HCEC 1CT (cell line): ENCODE data around the gene REC114.

Experiments used
- DNase-seq: peaks from one replicate; pipeline ENCODE4 v3.0.0-alpha.2; 2017

Gene REC114

DNA sequence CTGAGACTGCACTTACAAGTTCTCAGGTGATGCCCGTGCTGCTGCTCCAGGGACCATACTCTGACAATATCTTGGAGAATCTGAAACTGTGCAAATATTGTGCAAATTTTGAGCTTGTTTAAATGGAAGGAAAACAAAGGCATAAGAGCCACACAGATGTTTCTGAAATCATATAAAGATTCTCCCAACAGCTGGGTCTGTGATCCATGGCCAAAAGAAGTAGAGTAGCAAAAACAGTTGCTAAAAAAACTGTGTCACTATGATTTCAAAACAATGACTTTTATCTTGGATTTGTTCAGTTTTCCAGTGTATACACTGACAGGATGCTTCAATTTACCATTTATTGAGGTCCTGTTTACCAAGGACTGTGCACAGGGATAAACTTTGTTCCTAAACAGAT lies 164.9 kb downstream of the REC114 start:
- DNase-seq, result no peak

DNA sequence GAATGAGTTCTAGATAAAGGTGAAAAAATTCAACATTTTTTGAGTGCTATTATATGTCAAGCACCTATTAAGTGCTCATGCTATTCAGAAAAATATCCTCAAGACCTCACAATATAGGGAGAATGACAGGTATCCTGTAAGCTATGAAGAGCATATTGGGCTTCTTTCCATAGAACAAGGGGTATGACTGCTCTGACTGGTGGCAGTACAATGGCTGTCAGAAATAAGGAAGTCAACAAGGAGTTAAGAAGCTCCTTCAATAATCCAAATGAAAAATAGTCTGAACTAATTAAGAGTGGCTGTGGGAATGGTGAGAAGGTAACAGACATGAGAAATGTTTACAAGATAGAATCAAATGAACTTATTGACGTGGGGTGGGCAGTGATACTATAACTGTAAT lies 165.5 kb downstream of the REC114 start:
- no peak for DNase-seq

DNA sequence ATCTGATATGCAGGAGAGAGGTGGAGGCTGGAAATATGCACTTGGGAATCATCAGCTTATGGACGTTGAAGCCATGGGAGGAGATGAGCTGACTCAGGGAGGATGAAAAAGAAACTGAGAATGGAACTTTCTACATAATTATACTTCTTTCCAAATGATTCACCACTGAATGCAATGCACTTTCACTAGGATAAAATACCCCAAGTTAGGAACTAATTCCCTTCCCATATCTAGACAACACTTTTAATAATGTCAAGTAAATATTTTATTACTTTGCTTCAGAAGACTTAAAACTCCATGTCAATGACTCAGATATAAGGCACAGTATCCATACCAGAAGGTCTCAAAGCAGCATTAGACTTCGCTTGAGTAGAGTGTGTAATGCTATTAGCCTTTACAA lies 166.0 kb downstream of the REC114 start:
- DNase-seq, result peak; percentile 57
